ENCODE measurements around the gene ZNF524.

Gene ZNF524

GRCh38 chr19:55649268-55650125 lies 49.4 kb downstream of the ZNF524 start:
- no peak for TF ChIP-seq SIN3A (IDR thresholded peaks at IDR 0.05; ENCODE audit: borderline replicate concordance, insufficient read depth, low read length)
- TF ChIP-seq POLR2AphosphoS5 (IDR thresholded peaks at IDR 0.05; ENCODE audit: low read depth, low read length) = no peak
- TF ChIP-seq FOXP2 (optimal IDR thresholded peaks at IDR 0.05; ENCODE audit: borderline replicate concordance, extremely low read depth, extremely low read length, insufficient read depth) = no peak
- no peak for TF ChIP-seq REST (IDR thresholded peaks at IDR 0.05; ENCODE audit: insufficient read depth in 1 of 2, low read depth in 2 of 2, low read length in 2 of 2)
- no peak for TF ChIP-seq TAF1 (IDR thresholded peaks at IDR 0.05; ENCODE audit: borderline replicate concordance, insufficient read depth, low read length)

DNA sequence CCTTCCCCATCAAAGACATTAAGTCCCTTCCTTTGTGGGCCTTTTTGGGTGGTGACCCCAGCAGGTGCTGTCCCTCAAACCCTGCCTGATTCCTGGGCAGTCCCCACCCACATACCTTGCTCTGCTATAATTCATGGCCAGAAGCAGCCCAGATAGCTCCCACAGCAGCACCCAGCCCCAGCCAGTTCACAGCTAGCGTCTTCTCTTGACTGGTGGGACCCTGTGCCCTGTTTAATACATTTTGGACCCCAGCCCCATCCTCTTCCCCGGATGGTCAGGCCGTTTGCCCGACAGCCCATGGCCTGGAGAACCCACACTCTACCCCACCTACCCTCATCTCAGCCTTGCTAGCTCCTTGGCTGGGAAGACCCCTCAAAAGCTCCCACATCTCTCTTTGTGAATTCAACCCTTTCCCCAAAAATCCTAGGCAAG lies 50.1 kb downstream of the ZNF524 start:
- TF ChIP-seq REST (IDR thresholded peaks at IDR 0.05; ENCODE audit: insufficient read depth in 1 of 2, low read depth in 2 of 2, low read length in 2 of 2) (no peak), TAF1 (IDR thresholded peaks at IDR 0.05; ENCODE audit: borderline replicate concordance, insufficient read depth, low read length) (no peak), SIN3A (IDR thresholded peaks at IDR 0.05; ENCODE audit: borderline replicate concordance, insufficient read depth, low read length) (no peak), POLR2AphosphoS5 (IDR thresholded peaks at IDR 0.05; ENCODE audit: low read depth, low read length) (no peak)

- TF ChIP-seq SIN3A (IDR thresholded peaks at IDR 0.05; ENCODE audit: borderline replicate concordance, insufficient read depth, low read length) (no peak), REST (IDR thresholded peaks at IDR 0.05; ENCODE audit: insufficient read depth in 1 of 2, low read depth in 2 of 2, low read length in 2 of 2) (no peak), POLR2AphosphoS5 (IDR thresholded peaks at IDR 0.05; ENCODE audit: low read depth, low read length) (no peak), TAF1 (IDR thresholded peaks at IDR 0.05; ENCODE audit: borderline replicate concordance, insufficient read depth, low read length) (no peak), FOXP2 (optimal IDR thresholded peaks at IDR 0.05; ENCODE audit: borderline replicate concordance, extremely low read depth, extremely low read length, insufficient read depth) (no peak)
Observed at GRCh38 chr19:55650602-55651230, 50.6 kb downstream of the ZNF524 start.

GRCh38 chr19:55651236-55651635 lies 51.1 kb downstream of the ZNF524 start:
- no peak for TF ChIP-seq FOXP2 (optimal IDR thresholded peaks at IDR 0.05; ENCODE audit: borderline replicate concordance, extremely low read depth, extremely low read length, insufficient read depth)
- TF ChIP-seq POLR2AphosphoS5 (IDR thresholded peaks at IDR 0.05; ENCODE audit: low read depth, low read length) = no peak
- TF ChIP-seq REST (IDR thresholded peaks at IDR 0.05; ENCODE audit: insufficient read depth in 1 of 2, low read depth in 2 of 2, low read length in 2 of 2) = no peak
- TF ChIP-seq SIN3A (IDR thresholded peaks at IDR 0.05; ENCODE audit: borderline replicate concordance, insufficient read depth, low read length) = no peak
- no peak for TF ChIP-seq TAF1 (IDR thresholded peaks at IDR 0.05; ENCODE audit: borderline replicate concordance, insufficient read depth, low read length)
